ENCODE measurements around the gene NCKAP1. TPM values are rescaled to one million over a fixed set of nuclear protein-coding genes. Genes with fewer than 3 reads are reported as not detected.

NCKAP1 gene
- total RNA-seq, 1 donor from 2014 or later, result 174 TPM

- DNase-seq (ENCODE audit: low spot score), result no peak
Observed at GRCh38 chr2:182949052-182949451, 89.2 kb downstream of the NCKAP1 start.

- no peak for DNase-seq (ENCODE audit: low spot score)
Observed at GRCh38 chr2:182946958-182947369, 91.3 kb downstream of the NCKAP1 start.

- no peak for DNase-seq (ENCODE audit: low spot score)
Observed at GRCh38 chr2:182943339-182943738, 94.9 kb downstream of the NCKAP1 start.

- no peak for DNase-seq (ENCODE audit: low spot score)
Observed at GRCh38 chr2:182942756-182943155, 95.5 kb downstream of the NCKAP1 start.

- DNase-seq (ENCODE audit: low spot score), result no peak
Observed at GRCh38 chr2:182941919-182942318, 96.3 kb downstream of the NCKAP1 start.

GRCh38 chr2:182941121-182941722 lies 97.0 kb downstream of the NCKAP1 start:
- no peak for DNase-seq (ENCODE audit: low spot score)

GRCh38 chr2:182937870-182938269 lies 100.4 kb downstream of the NCKAP1 start:
- DNase-seq (ENCODE audit: low spot score), result no peak

GRCh38 chr2:182933629-182934028 lies 104.6 kb downstream of the NCKAP1 start:
- DNase-seq (ENCODE audit: low spot score), result no peak

GRCh38 chr2:182929972-182930371 lies 108.3 kb downstream of the NCKAP1 start:
- DNase-seq (ENCODE audit: low spot score), result no peak

- no peak for DNase-seq (ENCODE audit: low spot score)
Observed at GRCh38 chr2:182924306-182924705, 114.0 kb downstream of the NCKAP1 start.

- no peak for DNase-seq (ENCODE audit: low spot score)
Observed at GRCh38 chr2:182921234-182921633, 117.0 kb downstream of the NCKAP1 start.

- no peak for DNase-seq (ENCODE audit: low spot score)
Observed at GRCh38 chr2:182920631-182921056, 117.6 kb downstream of the NCKAP1 start.

- no peak for DNase-seq (ENCODE audit: low spot score)
Observed at GRCh38 chr2:182920089-182920488, 118.2 kb downstream of the NCKAP1 start.

GRCh38 chr2:182918961-182919652 lies 119.2 kb downstream of the NCKAP1 start:
- DNase-seq (ENCODE audit: low spot score), result no peak

GRCh38 chr2:182917924-182918323 lies 120.3 kb downstream of the NCKAP1 start:
- DNase-seq (ENCODE audit: low spot score), result no peak

- no peak for DNase-seq (ENCODE audit: low spot score)
Observed at GRCh38 chr2:182916417-182916816, 121.8 kb downstream of the NCKAP1 start.

GRCh38 chr2:182915369-182916326 lies 122.6 kb downstream of the NCKAP1 start:
- no peak for DNase-seq (ENCODE audit: low spot score)

- no peak for DNase-seq (ENCODE audit: low spot score)
Observed at GRCh38 chr2:182914852-182915251, 123.4 kb downstream of the NCKAP1 start.

- DNase-seq (ENCODE audit: low spot score), result no peak
Observed at GRCh38 chr2:182913064-182913463, 125.2 kb downstream of the NCKAP1 start.

- no peak for DNase-seq (ENCODE audit: low spot score)
Observed at GRCh38 chr2:182912518-182912915, 125.7 kb downstream of the NCKAP1 start.

GRCh38 chr2:182911813-182912517 lies 126.3 kb downstream of the NCKAP1 start:
- no peak for DNase-seq (ENCODE audit: low spot score)

- DNase-seq (ENCODE audit: low spot score), result no peak
Observed at GRCh38 chr2:182910965-182911364, 127.3 kb downstream of the NCKAP1 start.

Measured in ureter (tissue), 1 donor.